GM19467 (cell line): ENCODE measurements around the gene CTTN.

Experiments
- ATAC-seq: cut with Tn5 transposase; IDR thresholded peaks from one replicate; pipeline ENCODE4 v1.9.1; 2021; ENCODE audit warnings: mild to moderate bottlenecking, moderate library complexity; ENCODE audit not compliant: unreplicated experiment

Gene CTTN

DNA sequence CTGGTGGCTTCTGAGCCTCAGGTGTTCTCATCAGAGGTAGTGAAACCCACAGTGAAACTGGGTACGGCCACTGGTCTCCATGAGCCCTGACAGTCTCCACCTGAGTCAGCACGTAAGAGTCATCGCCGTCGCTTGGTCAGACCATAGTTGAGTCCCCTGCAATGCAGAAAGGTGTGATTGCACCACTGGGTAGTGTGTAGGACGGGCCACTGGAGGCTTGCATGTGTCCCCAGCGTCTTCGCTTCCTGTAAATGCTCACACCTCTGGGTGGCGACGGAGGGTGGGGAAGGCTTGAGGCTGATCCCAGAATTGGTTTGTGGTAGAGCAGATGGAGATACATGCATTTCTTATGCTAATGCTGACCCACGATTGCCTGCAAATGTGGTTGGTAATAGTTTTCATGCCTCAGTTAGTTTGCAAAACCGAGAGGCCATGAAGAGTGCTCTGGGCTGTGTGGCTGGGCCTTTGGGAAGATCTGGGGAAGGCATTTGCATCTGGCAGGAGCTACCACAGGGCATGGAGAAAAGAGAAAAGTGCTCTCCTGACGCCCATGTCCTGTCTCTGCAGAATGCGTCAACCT is 26.5 kb downstream of the CTTN start:
- ATAC-seq = no peak

DNA sequence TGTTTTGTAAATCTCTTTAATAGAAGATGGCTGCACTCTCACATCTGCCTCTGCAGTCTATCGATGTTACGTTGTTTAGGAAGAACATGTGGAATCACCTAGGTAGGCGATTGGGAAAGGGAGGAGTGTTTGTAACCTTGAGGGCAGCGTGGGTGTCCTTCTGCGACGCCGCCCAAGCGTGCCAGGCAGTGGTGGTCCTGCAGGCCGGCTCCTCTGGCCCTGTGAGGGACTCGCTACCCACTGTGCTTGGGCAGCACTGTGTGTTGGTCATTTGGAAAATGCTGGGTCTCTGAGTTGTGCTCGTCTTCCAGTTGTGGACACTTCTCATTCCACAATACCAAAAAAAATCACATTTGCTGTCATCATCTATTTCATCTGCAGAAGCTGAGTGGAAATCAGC is 29.1 kb downstream of the CTTN start:
- ATAC-seq = no peak

- no peak for ATAC-seq
These were observed 30.5 kb downstream of the CTTN start for GRCh38 chr11:70428701-70429427.

DNA sequence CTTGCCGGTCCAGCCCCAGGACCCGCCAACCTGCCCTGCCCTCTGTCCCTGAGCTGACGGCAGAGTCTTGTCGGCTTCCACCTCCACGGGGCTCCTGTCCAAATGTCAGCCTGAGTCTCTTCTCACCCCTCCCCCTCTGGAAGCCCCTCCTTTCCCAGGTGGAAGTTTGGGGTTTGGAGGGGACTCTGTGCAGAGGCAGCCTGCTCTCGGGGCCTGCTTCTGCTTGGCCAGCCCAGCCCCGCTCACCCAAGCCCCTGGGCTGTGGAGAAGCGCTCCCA is 31.0 kb downstream of the CTTN start:
- ATAC-seq = no peak

- ATAC-seq = no peak
These were observed 31.6 kb downstream of the CTTN start for GRCh38 chr11:70429724-70430521.

- no peak for ATAC-seq
These were observed 32.6 kb downstream of the CTTN start for GRCh38 chr11:70430671-70431574.

DNA sequence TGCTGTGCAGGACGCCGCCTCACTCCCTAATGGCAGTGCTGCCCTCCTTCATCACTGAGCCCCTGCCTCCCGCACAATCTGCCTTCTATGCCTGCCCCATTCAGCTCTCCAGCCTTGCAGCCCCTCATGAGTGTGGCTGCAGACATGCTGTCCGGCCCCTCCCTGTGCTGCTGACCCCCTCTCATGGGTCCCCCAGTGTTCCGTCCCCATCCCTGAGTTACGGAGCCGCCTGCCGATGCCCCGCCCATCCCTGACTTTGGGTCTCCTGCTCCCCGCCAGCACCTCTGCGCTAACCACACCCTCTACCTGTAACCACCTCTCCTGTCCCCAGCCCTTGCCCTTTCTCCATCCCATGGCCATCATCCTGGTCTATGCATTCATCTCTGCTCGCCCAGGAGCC is 33.3 kb downstream of the CTTN start:
- ATAC-seq = no peak

- no peak for ATAC-seq
These were observed 33.7 kb downstream of the CTTN start for GRCh38 chr11:70432065-70432464.

GRCh38 chr11:70432580-70432979 is 34.3 kb downstream of the CTTN start:
- no peak for ATAC-seq

DNA sequence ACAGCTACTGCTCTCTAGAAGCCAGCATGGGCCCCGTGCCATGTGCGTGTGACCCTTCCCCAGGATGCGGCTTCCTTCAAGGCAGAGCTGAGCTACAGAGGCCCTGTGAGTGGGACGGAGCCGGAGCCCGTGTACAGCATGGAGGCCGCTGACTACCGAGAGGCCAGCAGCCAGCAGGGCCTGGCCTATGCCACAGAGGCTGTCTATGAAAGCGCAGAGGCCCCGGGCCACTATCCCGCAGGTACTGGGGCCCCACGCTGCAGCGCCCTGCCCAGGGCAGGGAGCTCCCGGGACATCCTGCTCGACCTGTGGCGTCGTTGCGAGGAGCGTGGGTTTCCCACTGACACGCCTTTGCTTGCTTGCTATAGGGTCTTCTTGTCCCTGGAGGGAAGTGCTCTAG is 34.7 kb downstream of the CTTN start:
- ATAC-seq = no peak

GRCh38 chr11:70433526-70433925 is 35.2 kb downstream of the CTTN start:
- no peak for ATAC-seq

- ATAC-seq = no peak
These were observed 35.9 kb downstream of the CTTN start for GRCh38 chr11:70433966-70434812.

DNA sequence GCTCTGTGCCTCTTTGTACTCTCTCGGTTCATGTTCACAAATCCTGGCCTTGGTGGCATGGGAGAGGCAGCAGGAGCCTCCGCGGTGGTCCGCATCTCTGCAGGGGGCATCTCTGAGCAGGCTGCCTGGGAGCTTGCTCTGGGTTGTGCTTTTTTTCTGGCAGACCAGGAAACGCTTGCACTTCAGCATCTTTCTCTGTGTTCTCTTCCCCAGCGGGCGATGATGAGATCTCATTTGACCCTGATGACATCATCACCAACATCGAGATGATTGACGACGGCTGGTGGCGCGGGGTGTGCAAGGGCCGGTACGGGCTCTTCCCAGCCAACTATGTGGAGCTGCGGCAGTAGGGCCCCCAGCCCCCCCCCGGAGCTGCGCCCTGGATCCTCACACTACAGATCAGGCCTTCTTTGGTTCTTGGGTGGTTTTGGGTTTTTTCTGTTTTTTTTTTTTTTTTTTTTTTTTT is 36.5 kb downstream of the CTTN start:
- ATAC-seq = no peak

GRCh38 chr11:70435361-70435760 is 37.0 kb downstream of the CTTN start:
- ATAC-seq = no peak

- ATAC-seq = no peak
These were observed 37.6 kb downstream of the CTTN start for GRCh38 chr11:70435765-70436500.

GRCh38 chr11:70436501-70436860 is 38.2 kb downstream of the CTTN start:
- ATAC-seq = no peak

GRCh38 chr11:70437111-70437784 is 38.9 kb downstream of the CTTN start:
- ATAC-seq = no peak

DNA sequence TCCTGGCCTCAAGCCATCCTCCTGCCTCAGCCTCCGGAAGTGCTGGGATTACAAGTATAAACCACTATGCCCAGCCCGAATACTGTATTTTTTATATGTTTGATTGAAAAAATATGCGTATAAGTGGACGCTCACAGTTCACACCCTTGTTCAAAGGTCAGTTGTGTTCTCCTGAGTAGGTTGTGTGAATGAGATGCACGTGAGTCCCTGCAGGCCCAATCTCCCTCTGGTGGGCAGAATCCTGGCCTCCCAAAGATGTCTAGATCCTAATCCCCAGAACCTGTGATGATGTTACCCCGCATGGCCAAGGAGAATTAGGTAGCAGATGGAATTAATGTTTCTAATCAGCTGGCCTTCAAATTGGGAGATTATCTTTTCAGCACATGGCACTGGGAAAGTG is 41.9 kb downstream of the CTTN start:
- no peak for ATAC-seq

GRCh38 chr11:70443773-70444030 is 45.4 kb downstream of the CTTN start:
- ATAC-seq = no peak
